ENCODE results near the gene NCOA5.
A peak's percentile ranks its signal among the peaks of the same experiment; 100 is the strongest.

NCOA5 gene

GRCh38 chr20:46031701-46032254, 58.0 kb downstream of the NCOA5 start (continued):
- TF ChIP-seq ZNF146 (tag by site-specific recombination; IDR thresholded peaks at IDR 0.05), result no peak
- no peak for TF ChIP-seq BCL6B (tag by site-specific recombination; IDR thresholded peaks at IDR 0.05)
- TF ChIP-seq SP3 (tag by site-specific recombination; IDR thresholded peaks at IDR 0.05), result peak; percentile 75
- 0 out of 2 replicates have a peak, but pooled peaks have one; percentile 29 for TF ChIP-seq EGR2 (tag by site-specific recombination; IDR thresholded peaks at IDR 0.05; ENCODE audit: low read depth)
- no peak for TF ChIP-seq SCRT2 (tag by site-specific recombination; IDR thresholded peaks at IDR 0.05)
- no peak for TF ChIP-seq YY1 (tag by site-specific recombination; IDR thresholded peaks at IDR 0.05)
- peak; percentile 42 for TF ChIP-seq ZNF341 (tag by site-specific recombination; IDR thresholded peaks at IDR 0.05; ENCODE audit: low read depth)
- no peak for TF ChIP-seq ZBTB49 (tag by site-specific recombination; IDR thresholded peaks at IDR 0.05; ENCODE audit: low read depth)
- TF ChIP-seq ZNF792 (tag by site-specific recombination; IDR thresholded peaks at IDR 0.05), result no peak
- TF ChIP-seq ZNF239 (tag by site-specific recombination; IDR thresholded peaks at IDR 0.05), result no peak
- no peak for TF ChIP-seq ZNF580 (tag by site-specific recombination; IDR thresholded peaks at IDR 0.05)
- no peak for TF ChIP-seq ZNF280C (tag by site-specific recombination; IDR thresholded peaks at IDR 0.05)
- 0 out of 2 replicates have a peak, but pooled peaks have one; percentile 22 for TF ChIP-seq ZXDB (tag by site-specific recombination; IDR thresholded peaks at IDR 0.05)
- peak; percentile 60; the same call in 1 of the 2 replicates for TF ChIP-seq KLF8 (tag by site-specific recombination; IDR thresholded peaks at IDR 0.05)
- no peak for TF ChIP-seq ZNF266 (tag by site-specific recombination; IDR thresholded peaks at IDR 0.05; ENCODE audit: low read depth)
- peak; percentile 87 for TF ChIP-seq KLF16 (tag by site-specific recombination; IDR thresholded peaks at IDR 0.05)
- 0 out of 2 replicates have a peak, but pooled peaks have one; percentile 21 for TF ChIP-seq ZBTB11 (tag by site-specific recombination; conservative IDR thresholded peaks at IDR 0.05; ENCODE audit: low read depth)
- no peak for TF ChIP-seq ZNF221 (tag by site-specific recombination; IDR thresholded peaks at IDR 0.05; ENCODE audit: borderline replicate concordance)
- peak; percentile 95 for TF ChIP-seq OSR2 (tag by site-specific recombination; IDR thresholded peaks at IDR 0.05)
- TF ChIP-seq, protein P1, sequence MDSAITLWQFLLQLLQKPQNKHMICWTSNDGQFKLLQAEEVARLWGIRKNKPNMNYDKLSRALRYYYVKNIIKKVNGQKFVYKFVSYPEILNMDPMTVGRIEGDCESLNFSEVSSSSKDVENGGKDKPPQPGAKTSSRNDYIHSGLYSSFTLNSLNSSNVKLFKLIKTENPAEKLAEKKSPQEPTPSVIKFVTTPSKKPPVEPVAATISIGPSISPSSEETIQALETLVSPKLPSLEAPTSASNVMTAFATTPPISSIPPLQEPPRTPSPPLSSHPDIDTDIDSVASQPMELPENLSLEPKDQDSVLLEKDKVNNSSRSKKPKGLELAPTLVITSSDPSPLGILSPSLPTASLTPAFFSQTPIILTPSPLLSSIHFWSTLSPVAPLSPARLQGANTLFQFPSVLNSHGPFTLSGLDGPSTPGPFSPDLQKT (IDR thresholded peaks at IDR 0.05; ENCODE audit: borderline replicate concordance, low read depth, low read length), result no peak
- TF ChIP-seq ZNF362 (tag by site-specific recombination; IDR thresholded peaks at IDR 0.05), result no peak
- TF ChIP-seq ZNF112 (tag by site-specific recombination; IDR thresholded peaks at IDR 0.05), result no peak
- TF ChIP-seq, protein P2, sequence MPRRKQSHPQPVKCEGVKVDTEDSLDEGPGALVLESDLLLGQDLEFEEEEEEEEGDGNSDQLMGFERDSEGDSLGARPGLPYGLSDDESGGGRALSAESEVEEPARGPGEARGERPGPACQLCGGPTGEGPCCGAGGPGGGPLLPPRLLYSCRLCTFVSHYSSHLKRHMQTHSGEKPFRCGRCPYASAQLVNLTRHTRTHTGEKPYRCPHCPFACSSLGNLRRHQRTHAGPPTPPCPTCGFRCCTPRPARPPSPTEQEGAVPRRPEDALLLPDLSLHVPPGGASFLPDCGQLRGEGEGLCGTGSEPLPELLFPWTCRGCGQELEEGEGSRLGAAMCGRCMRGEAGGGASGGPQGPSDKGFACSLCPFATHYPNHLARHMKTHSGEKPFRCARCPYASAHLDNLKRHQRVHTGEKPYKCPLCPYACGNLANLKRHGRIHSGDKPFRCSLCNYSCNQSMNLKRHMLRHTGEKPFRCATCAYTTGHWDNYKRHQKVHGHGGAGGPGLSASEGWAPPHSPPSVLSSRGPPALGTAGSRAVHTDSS (tag by site-specific recombination; IDR thresholded peaks at IDR 0.05), result no peak
- TF ChIP-seq GLIS2 (tag by site-specific recombination; IDR thresholded peaks at IDR 0.05), result peak; percentile 70
- TF ChIP-seq KLF1 (tag by site-specific recombination; IDR thresholded peaks at IDR 0.05), result peak; percentile 71

All from HEK293 (cell line).